Loucy (cell line): ENCODE measurements around the gene TBX10.

ENCODE experiments used
- EZH2phosphoT487 ChIP-seq: fragments of 200-600 bp; IDR thresholded peaks from 2 replicates; pipeline ENCODE4 v1.6.1; 2018; ENCODE audit warnings: antibody characterized with exemption, mild to moderate bottlenecking, moderate library complexity, borderline replicate concordance
- TF ChIP-seq, protein P1 (sequence below): fragments of 200-600 bp; sonication (generic); conservative IDR thresholded peaks from 2 replicates; pipeline ENCODE4 v1.5.1; 2014; ENCODE audit warnings: mild to moderate bottlenecking, antibody characterized with exemption, low read length

DNA sequence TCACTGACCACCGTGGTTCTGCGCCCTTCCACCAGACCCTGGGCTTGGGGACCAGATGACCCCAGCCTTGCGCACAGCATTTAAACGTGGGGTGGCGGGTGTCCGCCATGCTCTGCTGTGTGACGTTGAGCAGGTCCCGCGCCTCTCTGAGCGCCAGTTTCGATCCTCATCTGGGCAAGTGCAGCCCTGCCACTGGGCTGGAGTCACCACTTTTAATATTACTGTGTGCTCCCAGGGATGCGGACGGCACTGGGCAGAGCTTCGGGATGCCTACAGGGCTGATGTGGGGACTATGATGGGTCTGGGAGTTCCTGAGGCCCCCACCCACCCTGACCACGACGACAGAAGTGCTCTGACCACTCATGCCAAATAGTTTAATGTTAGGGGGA is 8.6 kb downstream of the TBX10 start:
- TF ChIP-seq, protein P1, sequence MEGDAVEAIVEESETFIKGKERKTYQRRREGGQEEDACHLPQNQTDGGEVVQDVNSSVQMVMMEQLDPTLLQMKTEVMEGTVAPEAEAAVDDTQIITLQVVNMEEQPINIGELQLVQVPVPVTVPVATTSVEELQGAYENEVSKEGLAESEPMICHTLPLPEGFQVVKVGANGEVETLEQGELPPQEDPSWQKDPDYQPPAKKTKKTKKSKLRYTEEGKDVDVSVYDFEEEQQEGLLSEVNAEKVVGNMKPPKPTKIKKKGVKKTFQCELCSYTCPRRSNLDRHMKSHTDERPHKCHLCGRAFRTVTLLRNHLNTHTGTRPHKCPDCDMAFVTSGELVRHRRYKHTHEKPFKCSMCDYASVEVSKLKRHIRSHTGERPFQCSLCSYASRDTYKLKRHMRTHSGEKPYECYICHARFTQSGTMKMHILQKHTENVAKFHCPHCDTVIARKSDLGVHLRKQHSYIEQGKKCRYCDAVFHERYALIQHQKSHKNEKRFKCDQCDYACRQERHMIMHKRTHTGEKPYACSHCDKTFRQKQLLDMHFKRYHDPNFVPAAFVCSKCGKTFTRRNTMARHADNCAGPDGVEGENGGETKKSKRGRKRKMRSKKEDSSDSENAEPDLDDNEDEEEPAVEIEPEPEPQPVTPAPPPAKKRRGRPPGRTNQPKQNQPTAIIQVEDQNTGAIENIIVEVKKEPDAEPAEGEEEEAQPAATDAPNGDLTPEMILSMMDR = peak; percentile 25; the same call in 1 of the 2 replicates
- no peak for TF ChIP-seq EZH2phosphoT487
